Vagina (tissue), 2 donors: ENCODE data around the gene TPRG1L. TPM values are rescaled to one million over a fixed set of nuclear protein-coding genes. Genes with fewer than 3 reads are reported as not detected.

Source experiments
- DNase-seq, 2 donors: peaks; one replicate each; pipeline ENCODE4 v3.0.0-alpha.2; 2017; ENCODE audit errors: extremely low spot score in 2 of 2
- H3K27ac ChIP-seq: fragments of 200-600 bp; sonication (generic); one replicate; pipeline ENCODE4 v1.5.1; 2019
- H3K27me3 ChIP-seq: fragments of 200-600 bp; sonication (generic); one replicate; pipeline ENCODE4 v1.5.1; 2019
- H3K36me3 ChIP-seq, 2 donors: fragments of 200-600 bp; sonication (generic); one replicate each; pipeline ENCODE4 v1.5.1; 2017 to 2019
- H3K4me1 ChIP-seq: fragments of 200-600 bp; sonication (generic); one replicate; pipeline ENCODE4 v1.5.1; 2019
- H3K4me3 ChIP-seq, 2 donors: fragments of 200-600 bp; sonication (generic); 1 replicate in 1 of 2; 2 replicates in 1 of 2; pipeline ENCODE4 v1.5.1; 2016 to 2019
- H3K9me3 ChIP-seq: fragments of 200-600 bp; sonication (generic); one replicate; pipeline ENCODE4 v1.5.1; 2019
- POLR2A ChIP-seq, 2 donors: fragments of 450-650 bp; IDR thresholded peaks; one replicate each; pipeline ENCODE4 v1.6.1; 2017; ENCODE audit warnings: antibody characterized with exemption in 2 of 2, mild to moderate bottlenecking in 2 of 2, moderate library complexity in 2 of 2
- POLR2AphosphoS5 ChIP-seq, 2 donors: sonication (generic); formaldehyde crosslinking; IDR thresholded peaks; one replicate each; pipeline ENCODE4 v1.9.0; 2017; ENCODE audit warnings: antibody characterized with exemption in 2 of 2, mild to moderate bottlenecking in 2 of 2, low read depth in 1 of 2; ENCODE audit not compliant: insufficient read depth in 1 of 2
- intact Hi-C: fragments of 100-400 bp; cut with DNase I; formaldehyde crosslinking; loops from one replicate; pipeline ENCODE4 v1.15.1; 2023
- total RNA-seq: library from RNA; depleted of rRNA; stranded (reverse); fragments of >200 nt; gene quantifications from one replicate; pipeline ENCODE4 v1.2.3, GENCODE V29; 2016
- TF ChIP-seq, protein P1 (sequence below), 3 experiments: fragments of 450-650 bp in 2 of 3; fragments of 200-600 bp in 1 of 3; sonication (generic) in 1 of 3; IDR thresholded peaks; one replicate each; pipeline ENCODE4 v1.5.1; 2017 to 2019; ENCODE audit warnings: antibody characterized with exemption in 3 of 3, mild to moderate bottlenecking in 2 of 3, moderate library complexity in 2 of 3

Gene TPRG1L
- total RNA-seq, 1 donor from 2014 or later: 44.9 TPM

- Histone ChIP-seq H3K4me1 (no peaks in the 10 kb centered on the region), H3K27me3 (no peaks in the 10 kb centered on the region), H3K36me3 (no peaks in the 10 kb centered on the region), H3K27ac (no peak overlapping the region), H3K4me3 (no peak overlapping the region), H3K9me3 (no peaks in the 10 kb centered on the region)
- DNase-seq: no peak
- intact Hi-C loops: no loop called here
- TF ChIP-seq, protein P1, sequence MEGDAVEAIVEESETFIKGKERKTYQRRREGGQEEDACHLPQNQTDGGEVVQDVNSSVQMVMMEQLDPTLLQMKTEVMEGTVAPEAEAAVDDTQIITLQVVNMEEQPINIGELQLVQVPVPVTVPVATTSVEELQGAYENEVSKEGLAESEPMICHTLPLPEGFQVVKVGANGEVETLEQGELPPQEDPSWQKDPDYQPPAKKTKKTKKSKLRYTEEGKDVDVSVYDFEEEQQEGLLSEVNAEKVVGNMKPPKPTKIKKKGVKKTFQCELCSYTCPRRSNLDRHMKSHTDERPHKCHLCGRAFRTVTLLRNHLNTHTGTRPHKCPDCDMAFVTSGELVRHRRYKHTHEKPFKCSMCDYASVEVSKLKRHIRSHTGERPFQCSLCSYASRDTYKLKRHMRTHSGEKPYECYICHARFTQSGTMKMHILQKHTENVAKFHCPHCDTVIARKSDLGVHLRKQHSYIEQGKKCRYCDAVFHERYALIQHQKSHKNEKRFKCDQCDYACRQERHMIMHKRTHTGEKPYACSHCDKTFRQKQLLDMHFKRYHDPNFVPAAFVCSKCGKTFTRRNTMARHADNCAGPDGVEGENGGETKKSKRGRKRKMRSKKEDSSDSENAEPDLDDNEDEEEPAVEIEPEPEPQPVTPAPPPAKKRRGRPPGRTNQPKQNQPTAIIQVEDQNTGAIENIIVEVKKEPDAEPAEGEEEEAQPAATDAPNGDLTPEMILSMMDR (IDR thresholded peaks at IDR 0.05): no peak
Measured at GRCh38 chr1:3675436-3675835, 50.6 kb downstream of the TPRG1L start.

DNA sequence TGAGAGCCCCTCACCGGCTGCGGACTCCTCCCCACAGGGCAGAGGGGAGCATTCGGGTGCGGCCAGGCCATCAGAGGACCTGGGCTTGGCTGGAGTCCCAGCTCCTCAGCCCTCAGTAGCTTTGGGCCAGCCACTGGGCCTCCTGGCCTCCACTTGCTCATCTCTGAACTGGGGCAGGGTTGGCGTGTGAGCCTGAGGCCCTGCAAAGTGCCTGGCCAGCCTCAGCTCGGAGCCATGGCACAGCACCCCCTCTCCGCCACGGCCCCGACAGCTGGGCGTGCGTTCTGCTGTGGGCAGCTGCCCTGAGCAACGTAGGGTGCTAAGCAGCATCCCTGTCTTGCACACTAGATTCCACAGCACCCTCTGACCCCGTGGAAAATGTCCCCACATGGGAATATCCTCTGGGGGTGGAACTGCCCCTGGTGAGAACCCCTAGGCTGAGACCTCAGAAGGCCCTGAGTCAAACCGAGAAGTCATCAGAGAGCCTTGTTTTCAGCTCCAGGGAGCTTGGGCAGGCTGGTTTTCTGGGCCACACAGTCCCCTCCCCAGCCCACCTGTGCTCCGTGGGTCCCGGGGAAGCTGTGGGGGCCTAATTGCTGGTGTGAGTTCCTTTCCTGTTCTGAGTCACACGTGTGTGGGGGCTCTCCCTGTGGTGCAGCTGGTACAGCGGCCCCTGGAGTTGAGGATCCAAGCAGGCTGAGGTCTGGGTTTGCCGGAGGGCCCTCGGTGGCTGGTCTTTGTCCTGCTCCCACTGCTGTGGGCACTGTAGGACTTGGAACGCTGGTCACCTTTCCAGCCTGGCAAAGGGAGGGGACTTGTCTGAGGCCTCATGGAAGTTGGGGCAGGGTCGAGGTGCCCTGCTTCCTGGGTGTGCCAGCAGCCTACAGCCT lies 52.0 kb downstream of the TPRG1L start:
- no peak for DNase-seq
- no peaks in the 10 kb centered on the region for H3K9me3 ChIP-seq
- H3K4me3 ChIP-seq: no peak overlapping the region
- no peak overlapping the region for H3K27ac ChIP-seq
- no peaks in the 10 kb centered on the region for H3K4me1 ChIP-seq
- intact Hi-C loops: no loop called here
- no peak for TF ChIP-seq POLR2AphosphoS5 (IDR thresholded peaks at IDR 0.05; ENCODE audit: insufficient read depth in 1 of 2, low read depth in 1 of 2)
- no peaks in the 10 kb centered on the region for H3K27me3 ChIP-seq
- H3K36me3 ChIP-seq: no peaks in the 10 kb centered on the region

DNA sequence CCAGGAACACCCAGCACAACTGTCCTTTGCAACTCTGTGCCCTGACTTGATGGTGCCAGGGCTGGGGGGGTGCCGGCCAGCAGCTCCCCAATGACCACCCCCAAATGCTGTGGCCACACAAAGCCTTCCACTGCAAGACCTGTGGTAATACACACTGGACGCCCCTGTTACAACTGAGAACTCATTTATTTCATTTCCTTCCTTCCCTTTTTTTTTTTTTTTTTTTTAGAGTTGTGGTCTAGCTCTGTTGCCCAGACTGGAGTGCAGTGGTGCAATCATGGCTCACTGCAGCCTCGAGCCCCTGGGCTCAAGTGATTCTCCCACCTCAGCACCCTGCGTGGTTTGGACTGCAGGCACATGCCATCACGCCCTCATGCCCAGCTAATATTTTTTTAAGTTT lies 52.7 kb downstream of the TPRG1L start:
- Histone ChIP-seq H3K4me3 (no peak overlapping the region), H3K9me3 (no peaks in the 10 kb centered on the region), H3K4me1 (no peaks in the 10 kb centered on the region), H3K27ac (no peak overlapping the region), H3K27me3 (no peaks in the 10 kb centered on the region), H3K36me3 (no peaks in the 10 kb centered on the region)
- DNase-seq: no peak
- no peak for TF ChIP-seq POLR2A (IDR thresholded peaks at IDR 0.05)
- TF ChIP-seq, protein P1 (IDR thresholded peaks at IDR 0.05): no peak
- TF ChIP-seq POLR2AphosphoS5 (IDR thresholded peaks at IDR 0.05; ENCODE audit: insufficient read depth in 1 of 2, low read depth in 1 of 2): no peak
- intact Hi-C loops: no loop called here

DNA sequence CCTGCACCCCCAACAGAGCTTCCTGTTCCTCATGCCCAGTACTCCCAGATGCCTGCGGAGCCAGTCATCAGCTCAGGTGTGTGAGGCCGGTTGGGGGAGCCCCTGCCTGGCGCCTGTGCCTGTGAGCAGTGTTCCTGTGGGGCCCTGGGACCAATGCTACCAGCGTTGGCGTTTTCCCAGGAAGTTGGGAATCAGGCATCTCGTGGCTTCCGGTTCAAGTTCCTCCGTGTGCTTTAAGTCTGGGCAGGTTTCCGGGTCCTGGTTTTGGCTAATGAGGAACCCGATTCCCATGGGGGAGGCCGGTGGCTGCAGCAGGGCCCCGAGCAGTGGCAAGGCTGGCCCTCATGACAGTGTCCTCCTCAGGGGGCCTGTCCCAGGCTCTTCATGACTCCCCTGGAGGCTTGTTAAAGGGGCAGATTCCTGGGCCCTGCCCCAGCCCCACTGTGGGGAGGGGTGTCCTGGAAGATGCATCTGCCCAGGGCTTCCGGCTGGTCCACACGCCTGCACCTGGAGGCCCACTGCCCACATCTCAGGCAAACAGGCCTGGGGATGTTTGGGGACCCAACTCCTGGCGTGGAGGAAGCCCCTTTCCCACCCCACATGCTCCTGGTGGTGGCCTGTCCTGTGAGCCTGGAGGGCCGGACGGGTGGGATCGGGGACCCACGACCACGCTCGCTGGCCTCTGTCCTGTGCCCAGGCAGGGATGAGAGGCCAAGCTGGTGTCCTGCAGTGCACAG lies 53.7 kb downstream of the TPRG1L start:
- Histone ChIP-seq H3K9me3 (no peaks in the 10 kb centered on the region), H3K27ac (no peak overlapping the region), H3K27me3 (no peaks in the 10 kb centered on the region), H3K4me3 (no peak overlapping the region), H3K36me3 (no peaks in the 10 kb centered on the region), H3K4me1 (no peaks in the 10 kb centered on the region)
- no peak for DNase-seq
- TF ChIP-seq, protein P1 (IDR thresholded peaks at IDR 0.05): no peak
- no peak for TF ChIP-seq POLR2AphosphoS5 (IDR thresholded peaks at IDR 0.05; ENCODE audit: insufficient read depth in 1 of 2, low read depth in 1 of 2)
- TF ChIP-seq POLR2A (IDR thresholded peaks at IDR 0.05): no peak
- intact Hi-C loops: no loop called here

DNA sequence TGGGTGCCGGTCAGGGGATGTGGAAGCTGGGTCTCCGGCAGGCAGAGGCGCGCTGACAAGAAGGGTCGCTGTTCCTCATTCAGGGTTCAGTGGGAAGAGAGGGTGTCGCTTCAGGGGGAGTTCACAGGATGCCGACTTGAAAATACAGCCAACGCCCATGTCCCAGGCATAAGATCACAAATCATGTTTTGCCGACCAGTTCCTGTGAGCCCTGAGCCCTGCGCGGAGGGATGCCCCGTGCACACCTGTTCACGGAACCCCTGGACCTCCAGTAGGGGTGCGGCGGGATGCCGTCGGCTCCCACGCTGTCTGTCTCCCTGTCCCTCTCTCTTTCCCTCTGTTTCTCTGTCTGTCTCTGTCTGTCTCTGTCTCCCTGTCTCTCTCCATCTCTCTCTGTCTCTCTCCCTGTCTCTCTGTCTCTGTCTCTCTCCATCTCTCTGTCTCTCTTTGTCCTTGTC lies 54.3 kb downstream of the TPRG1L start:
- Histone ChIP-seq H3K36me3 (no peaks in the 10 kb centered on the region), H3K4me3 (no peak overlapping the region), H3K9me3 (no peaks in the 10 kb centered on the region), H3K4me1 (no peaks in the 10 kb centered on the region), H3K27me3 (no peaks in the 10 kb centered on the region), H3K27ac (no peak overlapping the region)
- DNase-seq: no peak
- TF ChIP-seq POLR2AphosphoS5 (IDR thresholded peaks at IDR 0.05; ENCODE audit: insufficient read depth in 1 of 2, low read depth in 1 of 2) (no peak), POLR2A (IDR thresholded peaks at IDR 0.05) (no peak)
- TF ChIP-seq, protein P1 (IDR thresholded peaks at IDR 0.05): no peak
- intact Hi-C loops: no loop called here

Other genes starting within 250 kb of the TPRG1L start
- 6.4 TPM for gene ARHGEF16, start 170.3 kb upstream of the TPRG1L start, total RNA-seq
- 37.6 TPM for gene MEGF6, start 13.5 kb upstream of the TPRG1L start, total RNA-seq
- gene WRAP73, start 25.1 kb downstream of the TPRG1L start, total RNA-seq: 23.3 TPM
- gene TP73, start 27.5 kb downstream of the TPRG1L start, total RNA-seq: 8.1 TPM
- not detected for gene CCDC27, start 127.4 kb downstream of the TPRG1L start, total RNA-seq
- not detected for gene SMIM1, start 147.7 kb downstream of the TPRG1L start, total RNA-seq
- gene LRRC47, start 171.5 kb downstream of the TPRG1L start, total RNA-seq: 32.4 TPM
- 62.9 TPM for gene CEP104, start 232.2 kb downstream of the TPRG1L start, total RNA-seq
- gene DFFB, start 232.5 kb downstream of the TPRG1L start, total RNA-seq: 8.8 TPM